Smooth muscle cell of the brain vasculature (primary cell): ENCODE data around the gene BTN2A1.
"Not testable (repeated sequence)": the region's sequence is repeated elsewhere in the genome, so short reads cannot be mapped to it uniquely, and the experiment has no call there.

ENCODE experiments used
- DNase-seq: peaks from one replicate; pipeline ENCODE4 v3.0.0-alpha.2; 2012; ENCODE audit warnings: low read depth, low spot score

BTN2A1 gene

DNA sequence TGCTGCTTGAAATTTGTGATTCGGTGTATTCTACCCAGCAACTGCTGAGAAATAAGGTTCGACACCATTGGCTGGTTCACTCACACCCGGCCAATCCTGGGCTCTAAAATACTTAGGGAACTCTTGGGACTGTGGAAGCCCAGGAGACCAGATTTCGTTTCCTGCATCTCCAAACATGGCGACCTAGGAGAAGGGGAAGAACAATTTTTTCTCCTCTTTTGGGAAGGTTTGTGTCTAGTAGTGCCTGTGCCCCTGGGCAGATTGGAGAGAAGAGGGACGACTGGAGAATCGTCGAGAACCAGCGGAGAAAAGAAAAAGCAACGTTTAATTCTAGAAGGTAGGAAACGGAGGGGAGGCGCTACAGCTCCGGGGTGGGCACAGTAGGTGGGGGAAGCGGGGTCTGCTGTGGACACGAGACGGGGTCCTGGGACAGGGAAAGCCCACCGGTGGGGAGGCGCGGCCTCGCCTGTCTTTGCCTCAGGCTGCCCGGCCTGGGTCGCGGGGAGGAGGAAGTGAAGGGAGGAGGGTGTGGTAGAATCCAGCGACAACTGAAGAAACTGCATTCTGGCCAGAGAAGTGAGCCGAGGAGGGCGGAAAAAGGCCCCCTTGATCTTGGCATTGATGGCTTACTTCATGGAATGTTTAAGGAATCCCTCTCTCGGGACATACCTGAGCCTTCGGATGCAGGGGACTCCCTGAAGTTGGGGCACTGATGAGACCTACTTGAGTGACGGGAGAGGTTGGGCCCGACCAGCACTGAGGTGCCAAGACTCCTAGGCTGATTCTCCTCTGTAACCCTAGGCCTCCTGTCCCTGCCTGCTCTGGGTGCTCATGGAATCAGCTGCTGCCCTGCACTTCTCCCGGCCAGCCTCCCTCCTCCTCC, at the start of gene BTN2A1:
Gene BTN2A1, plus strand, starts transcription at position 150 of the 883 bp plus-strand sequence. Its CDS starts 682 bp downstream, at position 832.
- peak; percentile 86 for DNase-seq

DNA sequence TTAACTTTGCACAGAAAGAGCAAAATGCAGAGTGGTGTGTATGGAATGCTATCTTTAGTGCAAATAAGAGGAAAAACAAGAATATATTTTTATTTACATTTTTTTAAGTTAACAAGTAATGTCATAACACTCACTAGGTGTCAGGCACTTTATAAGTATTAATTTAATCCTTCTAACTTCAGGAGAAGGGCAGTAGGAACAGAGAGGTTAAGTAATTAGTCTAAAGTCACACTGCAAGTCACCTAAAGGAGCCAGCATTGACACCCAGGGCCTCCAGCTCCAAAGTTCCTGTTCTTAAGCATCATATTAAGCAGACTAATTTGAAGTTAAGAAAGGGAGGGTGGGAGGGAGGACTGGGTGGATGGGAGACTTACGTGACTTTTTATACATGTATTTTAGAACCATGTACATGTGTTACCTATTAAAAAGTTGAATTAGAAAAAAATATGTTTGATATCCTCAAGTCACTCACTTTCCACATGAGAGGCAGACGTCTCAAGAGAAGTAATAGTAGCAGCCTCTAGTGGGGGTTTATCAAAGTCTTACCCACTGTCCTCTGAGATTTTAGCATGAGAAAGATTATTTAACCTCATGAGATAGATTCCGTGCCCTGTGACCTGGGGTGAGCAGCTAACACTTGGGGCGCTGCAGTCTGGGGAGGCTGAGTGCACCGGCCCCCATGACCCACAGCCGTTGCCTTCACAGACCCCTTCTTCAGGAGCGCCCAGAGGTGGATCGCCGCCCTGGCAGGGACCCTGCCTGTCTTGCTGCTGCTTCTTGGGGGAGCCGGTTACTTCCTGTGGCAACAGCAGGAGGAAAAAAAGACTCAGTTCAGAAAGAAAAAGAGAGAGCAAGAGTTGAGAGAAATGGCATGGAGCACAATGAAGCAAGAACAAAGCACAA, 48.7 kb upstream of the BTN2A1 start:
- no peak for DNase-seq

DNA sequence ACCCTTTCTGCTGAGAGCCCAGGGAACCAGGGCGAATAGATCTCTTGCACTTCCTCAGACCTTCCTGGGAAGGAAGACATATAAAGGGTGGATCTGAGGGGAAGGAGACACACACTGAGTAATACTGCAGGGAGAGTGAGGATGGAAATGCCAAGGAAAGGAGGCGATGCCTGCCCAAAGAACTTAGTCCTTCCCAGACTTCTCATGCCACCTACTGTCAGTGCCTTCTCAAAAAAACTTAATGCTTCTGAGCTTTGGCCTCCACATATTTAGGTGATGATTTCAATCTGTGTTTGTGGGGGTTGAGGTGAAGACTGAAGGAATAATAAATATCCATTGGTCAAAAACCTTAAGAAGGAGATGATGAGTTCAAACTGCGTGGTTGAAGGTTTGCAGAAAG, 46.0 kb upstream of the BTN2A1 start:
- DNase-seq, result no peak

DNA sequence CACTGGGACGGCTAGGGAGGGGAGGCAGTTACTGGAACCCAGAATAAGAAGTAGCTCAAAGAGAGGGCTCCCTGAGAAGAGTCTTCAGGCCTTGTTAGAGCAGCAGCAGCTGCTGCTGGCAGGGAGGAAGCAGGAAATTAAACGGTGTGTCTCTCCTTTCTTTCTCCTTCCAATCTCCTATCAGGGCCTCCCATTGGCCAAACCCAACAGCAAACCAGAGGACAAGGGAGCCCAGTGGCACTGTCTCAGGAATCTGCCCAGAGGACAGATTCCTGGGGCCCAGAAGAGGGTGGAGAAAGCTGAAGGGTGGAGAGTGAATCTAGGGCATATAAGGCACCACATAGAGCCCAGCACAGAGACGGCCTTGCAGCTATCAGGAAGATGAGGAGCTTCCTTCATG, 45.5 kb upstream of the BTN2A1 start:
- no peak for DNase-seq

DNA sequence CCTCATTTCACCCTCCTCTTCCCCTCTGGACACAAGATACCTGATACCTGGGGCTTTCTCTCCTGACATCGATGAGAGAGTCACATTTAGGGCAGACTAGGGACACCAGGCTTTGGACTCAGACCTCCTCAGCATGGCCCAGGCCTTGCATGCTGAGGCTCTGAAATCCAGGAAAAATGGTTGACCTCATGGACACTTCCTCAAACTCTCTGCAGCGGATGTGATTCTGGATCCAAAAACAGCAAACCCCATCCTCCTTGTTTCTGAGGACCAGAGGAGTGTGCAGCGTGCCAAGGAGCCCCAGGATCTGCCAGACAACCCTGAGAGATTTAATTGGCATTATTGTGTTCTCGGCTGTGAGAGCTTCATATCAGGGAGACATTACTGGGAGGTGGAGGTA, 44.8 kb upstream of the BTN2A1 start:
- DNase-seq, result no peak

DNA sequence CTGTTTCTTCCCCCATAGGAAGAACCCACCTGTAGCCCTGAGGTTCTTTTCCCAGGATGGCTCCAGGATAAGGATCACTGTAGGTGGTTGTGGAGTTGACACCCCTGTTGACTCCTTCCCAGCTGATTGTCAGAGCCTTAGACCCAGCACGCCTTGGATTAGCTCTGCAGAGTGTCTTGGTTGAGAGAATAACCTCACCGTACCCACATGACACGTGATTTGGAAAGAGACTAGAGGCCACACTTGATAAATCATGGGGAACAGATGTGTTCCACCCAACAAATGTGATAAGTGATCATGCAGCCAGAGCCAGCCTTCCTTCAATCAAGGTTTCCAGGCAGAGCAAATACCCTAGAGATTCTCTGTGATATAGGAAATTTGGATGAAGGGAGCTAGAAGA, 43.5 kb upstream of the BTN2A1 start:
- DNase-seq, result no peak

DNA sequence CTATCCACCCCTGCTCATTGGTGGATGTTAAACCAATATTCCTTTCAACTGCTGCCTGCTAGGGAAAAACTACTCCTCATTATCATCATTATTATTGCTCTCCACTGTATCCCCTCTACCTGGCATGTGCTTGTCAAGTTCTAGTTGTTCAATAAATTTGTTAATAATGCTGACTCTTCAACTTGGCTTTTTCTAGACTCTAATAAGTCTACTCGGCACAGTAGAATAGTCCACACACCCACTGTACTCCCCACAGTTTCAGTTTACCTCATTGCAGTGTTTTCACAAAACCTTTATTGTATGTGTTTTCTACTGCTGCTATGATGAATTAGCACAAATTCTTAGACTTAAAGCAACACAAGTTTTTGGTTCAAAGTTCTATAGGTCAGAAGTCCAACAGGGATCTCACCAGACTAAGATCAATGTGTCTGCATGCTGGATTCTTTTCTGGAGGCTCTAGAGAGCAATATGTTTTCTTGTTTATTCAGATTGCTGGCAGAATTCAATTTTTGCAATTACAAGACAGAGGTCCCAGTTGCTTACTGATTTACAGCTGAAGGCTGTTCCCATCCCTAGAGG, 42.6 kb upstream of the BTN2A1 start:
- no peak for DNase-seq

DNA sequence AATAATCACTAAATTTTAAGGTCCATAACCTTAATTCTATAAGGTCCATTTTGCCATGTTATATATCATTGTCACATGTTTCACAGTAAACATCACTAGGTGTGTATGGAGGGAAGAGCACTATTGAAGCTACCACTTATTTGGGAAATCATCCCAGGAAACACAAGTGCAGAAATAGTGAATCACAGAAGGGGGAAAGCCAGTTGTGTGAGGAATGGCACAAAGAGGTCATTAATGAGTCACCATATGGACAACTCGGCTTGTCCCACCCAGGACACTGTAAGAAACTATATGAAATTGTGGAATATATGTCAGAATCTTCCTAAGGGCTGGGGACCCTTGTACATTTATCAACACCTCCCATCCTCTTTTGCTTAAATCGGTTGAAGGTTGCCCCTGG, 42.0 kb upstream of the BTN2A1 start:
- DNase-seq, result no peak

DNA sequence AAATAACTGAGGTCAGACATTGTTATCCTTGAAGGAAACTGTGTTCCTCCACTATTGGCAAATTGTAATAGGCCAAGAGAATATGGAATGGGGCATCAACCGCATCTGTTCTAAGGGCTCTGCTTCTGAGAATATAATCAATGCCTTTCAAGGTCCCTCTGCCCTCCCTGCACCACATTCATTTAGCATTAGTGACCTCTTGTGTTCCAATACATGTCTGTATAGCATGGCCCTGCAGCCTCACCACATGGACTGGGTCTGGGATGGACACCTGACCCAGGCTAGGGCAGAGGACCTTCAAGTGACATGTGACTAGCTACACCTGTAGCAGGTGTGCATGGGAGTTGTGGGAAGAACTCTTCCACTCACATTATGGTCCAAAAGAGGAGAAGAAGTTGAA, 41.5 kb upstream of the BTN2A1 start:
- no peak for DNase-seq

DNA sequence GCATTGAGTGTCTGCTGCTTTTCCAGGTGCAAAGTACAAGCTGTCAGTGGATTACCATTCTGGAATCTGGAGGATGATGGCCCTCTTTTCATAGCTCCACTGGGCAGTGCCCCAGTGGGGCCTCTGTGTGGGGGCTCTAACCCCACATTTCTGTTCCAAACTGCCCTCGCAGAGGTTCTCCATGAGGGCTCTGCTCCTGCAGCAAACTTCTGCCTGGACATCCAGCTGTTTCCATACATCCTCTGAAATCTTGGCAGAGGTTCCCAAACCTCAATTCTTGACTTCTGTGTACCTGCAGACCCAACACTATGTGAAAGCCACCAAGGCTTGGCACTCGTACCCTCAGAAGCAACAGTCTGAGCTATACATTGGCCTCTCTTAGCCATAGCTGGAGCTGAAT, 39.7 kb upstream of the BTN2A1 start:
- DNase-seq, result not testable (repeated sequence)

DNA sequence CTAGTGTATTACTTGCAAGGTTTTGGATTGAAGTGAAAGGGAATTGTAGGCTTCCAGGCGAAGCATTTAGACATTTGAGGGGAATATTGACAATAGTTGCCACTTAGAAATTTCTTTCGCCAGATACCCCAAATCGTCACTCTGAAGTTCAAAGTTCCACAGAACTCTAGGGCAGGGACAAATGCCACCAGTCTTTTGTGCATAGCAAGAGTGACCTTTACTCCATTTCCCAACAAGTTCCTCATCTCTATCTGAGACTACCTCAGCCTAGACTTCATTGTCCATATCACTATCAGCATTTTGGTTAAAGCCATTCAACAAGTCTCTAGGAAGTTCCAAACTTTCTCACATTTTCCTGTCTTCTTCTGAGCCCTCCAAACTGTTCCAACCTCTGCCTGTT, 39.0 kb upstream of the BTN2A1 start:
- not testable (repeated sequence) for DNase-seq

DNA sequence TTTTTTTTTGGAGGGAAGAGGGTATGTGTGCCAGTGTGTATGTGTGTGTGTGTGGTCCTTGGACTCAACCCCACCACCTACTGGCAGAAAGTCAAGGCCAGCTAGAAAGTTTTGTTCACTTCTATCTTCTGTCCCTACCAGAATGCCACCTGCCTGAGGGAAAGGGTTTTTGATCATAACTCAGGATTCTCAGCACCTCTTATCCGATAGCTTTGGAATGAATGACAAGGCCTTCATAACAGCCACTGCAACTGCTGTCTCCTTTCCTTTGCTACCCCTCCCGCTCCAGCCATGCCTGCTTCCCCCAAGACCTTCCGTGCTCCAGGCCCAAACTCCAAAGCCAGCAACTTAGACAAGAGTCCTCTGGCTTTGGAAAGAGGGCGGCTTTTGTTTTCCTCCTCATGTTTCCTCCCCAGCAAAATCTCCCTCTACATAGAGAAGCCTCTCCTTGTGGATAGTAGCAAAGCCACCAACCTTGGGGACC, 37.0 kb upstream of the BTN2A1 start:
- no peak for DNase-seq

DNA sequence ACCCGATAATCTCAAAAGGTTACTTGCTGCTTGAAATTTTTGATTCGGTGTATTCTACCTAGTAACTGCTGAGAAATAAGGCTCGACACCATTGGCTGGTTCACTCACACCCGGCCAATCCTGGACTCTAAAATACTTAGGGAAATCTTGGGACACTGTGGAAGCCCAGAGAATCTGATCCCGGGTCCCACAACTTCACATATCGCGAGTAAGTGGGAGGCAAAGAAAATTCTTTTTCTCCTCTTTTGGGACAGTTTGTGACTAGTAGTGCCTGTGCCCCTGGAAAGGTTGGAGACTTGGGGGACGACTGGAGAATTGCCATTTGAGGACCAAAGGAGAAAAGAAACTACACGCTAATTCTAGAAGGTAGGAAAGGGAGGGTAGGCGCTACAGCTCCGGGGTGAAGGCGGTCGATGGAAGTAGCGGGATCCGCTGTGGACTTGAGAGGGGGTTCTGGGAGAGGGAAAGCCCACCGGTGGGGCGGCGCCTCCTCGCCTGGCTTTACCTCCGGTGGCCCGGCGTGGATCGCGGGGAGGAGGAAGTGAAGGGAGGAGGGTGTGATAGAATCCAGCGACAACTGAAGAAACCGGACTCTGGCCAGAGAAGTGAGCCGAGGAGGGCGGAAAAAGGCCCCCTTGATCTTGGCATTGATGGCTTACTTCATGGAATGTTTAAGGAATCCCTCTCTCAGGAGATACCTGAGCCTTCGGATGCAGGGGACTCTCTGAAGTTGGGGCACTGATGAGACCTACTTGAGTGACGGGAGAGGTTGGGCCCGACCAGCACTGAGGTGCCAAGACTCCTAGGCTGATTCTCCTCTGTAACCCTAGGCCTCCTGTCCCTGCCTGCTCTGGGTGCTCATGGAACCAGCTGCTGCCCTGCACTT, 36.3 kb upstream of the BTN2A1 start:
- peak; percentile 82 for DNase-seq

DNA sequence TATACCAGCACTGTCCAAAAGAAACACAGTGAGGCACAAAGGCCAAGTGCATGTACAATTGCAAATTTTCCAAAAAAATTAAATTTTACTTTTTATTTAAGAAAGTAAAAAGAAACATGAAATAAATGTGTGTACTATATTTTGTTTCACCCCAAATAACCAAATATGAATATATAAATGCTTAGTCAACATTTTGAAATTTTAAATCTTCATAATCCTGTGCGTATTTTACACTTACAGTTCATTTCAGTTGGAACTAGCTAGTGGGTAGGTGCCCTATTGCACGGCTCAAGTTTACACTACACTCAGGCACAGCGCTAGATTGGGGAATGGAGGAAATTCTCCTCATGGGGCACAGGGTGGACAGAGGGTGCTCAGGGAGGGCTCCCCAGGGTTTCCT, 35.4 kb upstream of the BTN2A1 start:
- no peak for DNase-seq

DNA sequence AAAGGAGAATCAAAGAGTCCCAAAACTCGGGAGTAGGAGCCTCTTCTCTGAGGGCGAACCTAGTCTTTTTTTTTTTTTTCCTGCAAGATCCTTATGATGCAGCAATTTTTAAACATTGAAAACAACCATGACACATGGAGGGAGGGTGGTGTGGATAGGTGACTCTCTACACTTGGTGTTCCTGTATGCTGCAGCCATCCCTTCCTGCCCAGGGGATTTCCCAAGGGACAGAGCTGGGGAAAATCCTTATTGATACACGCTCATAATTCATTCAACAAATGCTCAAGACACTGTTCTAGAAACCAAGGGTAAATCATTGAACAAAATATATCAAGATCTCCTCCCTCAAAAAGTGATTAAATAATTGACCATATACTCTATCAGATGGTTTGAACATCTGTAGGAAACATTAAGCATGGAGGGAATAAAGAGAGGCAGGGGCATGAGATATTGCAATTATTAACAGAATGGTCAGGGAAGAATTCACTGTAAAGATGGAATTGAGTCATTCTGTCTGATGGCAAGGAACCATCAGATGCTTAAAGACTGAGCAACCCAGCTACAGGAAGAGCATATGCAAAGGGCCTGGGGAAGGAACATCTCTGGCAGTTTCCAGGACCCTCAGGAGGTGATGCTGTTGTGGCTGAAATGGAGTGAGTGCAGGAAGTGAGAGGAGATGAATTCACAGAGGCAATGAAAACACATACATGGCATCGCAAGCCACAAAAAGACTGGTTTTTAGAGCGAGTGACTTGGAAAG, 30.9 kb upstream of the BTN2A1 start:
- no peak for DNase-seq

DNA sequence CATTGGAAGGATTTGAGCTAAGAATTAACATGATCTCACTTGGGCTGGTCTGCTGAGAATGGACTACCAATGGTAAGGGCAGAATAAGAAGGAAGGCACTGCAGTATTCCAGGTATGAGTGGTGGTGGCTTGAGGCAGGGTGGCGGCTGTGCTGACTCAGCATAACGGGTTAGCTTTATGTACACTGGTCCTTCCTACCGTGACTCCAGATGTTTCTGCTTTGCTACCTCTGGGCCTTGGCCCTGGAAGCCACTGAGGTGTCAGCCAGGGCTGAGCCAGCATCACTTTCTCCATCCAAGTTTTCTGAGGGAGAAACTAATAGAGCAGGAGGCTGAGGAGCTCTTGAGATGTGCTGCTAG, 30.3 kb upstream of the BTN2A1 start:
- no peak for DNase-seq

DNA sequence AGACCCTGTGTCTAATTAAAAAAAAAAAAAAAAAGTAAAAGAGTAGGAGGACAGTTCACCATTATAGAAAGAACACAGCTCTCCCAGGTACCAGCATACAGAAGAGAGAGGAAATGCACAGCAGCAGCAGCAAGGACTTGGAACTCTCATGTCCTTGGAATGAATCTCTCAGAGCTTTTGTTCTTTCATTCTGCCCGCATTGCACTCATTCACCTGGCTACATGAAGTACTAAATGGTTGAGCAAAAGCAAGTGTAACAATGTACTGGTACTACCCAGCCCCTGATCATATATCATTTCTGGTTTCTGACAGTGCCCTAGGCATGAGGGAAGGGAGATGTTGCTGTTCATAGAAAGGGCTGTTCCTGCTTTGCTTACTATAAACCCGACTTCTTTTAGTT, 29.5 kb upstream of the BTN2A1 start:
- DNase-seq, result no peak

DNA sequence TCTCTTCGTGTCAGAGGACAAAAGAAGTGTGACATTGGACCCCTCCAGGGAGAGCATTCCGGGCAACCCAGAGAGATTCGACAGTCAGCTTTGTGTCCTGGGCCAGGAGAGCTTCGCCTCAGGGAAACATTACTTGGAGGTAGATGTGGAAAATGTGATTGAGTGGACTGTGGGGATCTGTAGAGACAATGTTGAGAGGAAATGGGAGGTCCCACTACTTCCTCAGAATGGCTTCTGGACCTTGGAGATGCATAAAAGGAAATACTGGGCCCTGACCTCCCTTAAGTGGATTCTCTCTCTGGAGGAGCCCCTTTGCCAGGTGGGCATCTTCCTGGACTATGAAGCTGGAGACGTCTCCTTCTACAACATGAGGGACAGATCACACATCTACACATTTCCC, 27.0 kb upstream of the BTN2A1 start:
- DNase-seq, result no peak

DNA sequence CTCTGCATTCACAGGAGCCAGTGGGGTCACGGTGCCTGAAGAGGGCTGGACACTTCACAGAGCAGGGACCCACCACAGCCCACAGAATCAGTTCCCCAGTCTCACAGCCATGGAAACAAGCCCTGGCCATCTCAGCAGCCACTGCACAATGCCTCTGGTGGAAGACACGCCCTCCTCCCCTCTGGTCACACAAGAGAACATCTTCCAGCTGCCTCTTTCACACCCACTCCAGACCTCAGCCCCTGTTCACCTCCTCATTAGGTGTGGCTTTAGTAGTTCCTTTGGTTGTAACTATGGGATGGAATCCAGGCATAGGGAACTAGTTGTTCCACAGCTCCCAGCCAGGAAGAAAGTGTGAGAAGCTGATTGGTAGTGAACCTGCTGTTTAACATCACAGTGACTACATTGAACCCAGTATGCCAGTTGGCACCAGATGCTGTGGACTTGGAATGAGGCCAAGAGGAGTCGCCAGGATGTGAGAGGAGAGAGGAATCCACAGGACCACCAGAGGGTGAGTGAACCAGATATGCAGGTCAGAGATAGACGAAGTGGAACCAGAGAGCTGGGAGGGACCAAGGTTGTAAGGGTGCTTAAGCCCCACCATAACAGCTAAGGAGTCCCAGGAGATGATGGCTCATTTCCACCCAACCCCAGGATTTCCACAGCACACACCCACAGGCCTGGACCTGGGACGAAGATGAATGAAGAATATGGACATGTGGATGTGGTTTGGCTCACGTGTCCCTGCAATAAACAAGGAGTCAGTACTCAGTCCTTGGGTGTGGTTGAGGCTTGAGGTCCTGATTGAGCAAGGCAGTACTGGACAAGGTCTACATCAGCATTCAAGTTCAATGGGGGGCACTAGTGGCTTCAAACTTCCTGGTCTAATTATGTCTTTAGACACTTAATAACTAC, 26.2 kb upstream of the BTN2A1 start:
- DNase-seq, result no peak
